SJCRH30 (cell line): ENCODE results near the gene SYVN1. TPM values are rescaled to one million over a fixed set of nuclear protein-coding genes. Genes with fewer than 3 reads are reported as not detected.
"Not testable (repeated sequence)": the region's sequence is repeated elsewhere in the genome, so short reads cannot be mapped to it uniquely, and the experiment has no call there.

Experiments used
- DNase-seq, 2 experiments: peaks; one replicate each; pipeline ENCODE4 v3.0.0-alpha.2; 2015 to 2020
- H3K27ac ChIP-seq: fragments of 250-450 bp; sonication (Bioruptor Pico); 2 replicates; pipeline ENCODE4 v1.5.1; 2020; ENCODE audit warnings: mild to moderate bottlenecking, moderate library complexity
- H3K27me3 ChIP-seq: fragments of 250-450 bp; sonication (Bioruptor Pico); 2 replicates; pipeline ENCODE4 v1.5.1; 2020; ENCODE audit warnings: mild to moderate bottlenecking, moderate library complexity
- H3K36me3 ChIP-seq: fragments of 250-450 bp; sonication (Bioruptor Pico); 2 replicates; pipeline ENCODE4 v1.5.1; 2020; ENCODE audit warnings: mild to moderate bottlenecking, moderate library complexity
- H3K4me1 ChIP-seq: fragments of 250-450 bp; sonication (Bioruptor Pico); 2 replicates; pipeline ENCODE4 v1.5.1; 2020; ENCODE audit warnings: mild to moderate bottlenecking, moderate library complexity
- H3K4me3 ChIP-seq: fragments of 250-450 bp; sonication (Bioruptor Pico); 2 replicates; pipeline ENCODE4 v1.5.1; 2020; ENCODE audit warnings: mild to moderate bottlenecking, moderate library complexity
- H3K9me3 ChIP-seq: fragments of 250-450 bp; sonication (Bioruptor Pico); replicated peaks from 2 replicates; pipeline ENCODE4 v1.5.1; 2020; ENCODE audit warnings: mild to moderate bottlenecking, moderate library complexity
- total RNA-seq: library from RNA; depleted of rRNA; stranded (reverse); fragments of >200 nt; shearing (Covaris generic); gene quantifications from 2 replicates; pipeline ENCODE4 v1.2.3, GENCODE V29; 2014; rRNA removed

Gene SYVN1
- 7.8 and 8.4 TPM in 2 replicates for total RNA-seq

DNA sequence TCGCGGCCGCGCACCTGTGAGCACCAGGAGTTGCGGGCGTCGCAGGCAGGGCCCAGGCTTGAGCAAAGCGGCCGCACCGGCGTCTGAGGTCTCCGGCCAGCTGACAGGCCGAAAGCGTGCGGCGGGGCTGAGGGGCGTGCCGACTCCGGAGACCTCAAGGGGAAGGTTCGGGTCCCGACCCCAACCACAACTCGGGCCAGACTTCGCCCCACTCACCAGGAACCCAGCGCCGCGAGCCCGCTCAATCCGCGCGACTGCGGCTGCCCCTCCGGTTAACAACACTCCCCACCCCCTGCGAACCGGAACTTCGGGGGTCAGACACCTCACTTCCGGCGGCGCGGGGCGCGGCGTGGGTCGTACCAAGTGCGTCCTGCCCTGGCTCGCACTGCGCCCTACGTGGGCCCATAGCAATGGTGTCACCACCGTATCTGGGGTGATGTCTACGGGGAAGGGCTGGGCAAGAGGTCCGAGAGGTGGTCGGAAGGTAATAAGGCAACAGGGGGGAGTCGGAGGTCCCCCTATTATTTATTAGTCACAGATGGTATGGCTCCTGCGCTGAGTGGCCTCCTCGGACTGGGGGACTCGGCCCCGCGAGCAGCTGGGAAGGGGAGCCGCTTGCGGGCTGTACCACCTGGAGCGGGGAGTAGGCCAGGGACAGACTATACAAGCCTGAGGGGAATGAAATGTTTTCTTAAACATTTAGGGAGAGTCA is at the start of gene SYVN1:
Gene SYVN1 (minus strand): TSS at position 280 of the 712 bp plus-strand sequence. CDS start 918 bp downstream, outside the sequence.
- H3K27me3 ChIP-seq: no peaks in the 10 kb centered on the region
- H3K36me3 ChIP-seq: peaks cover 2% of the 10 kb centered on the region
- peak within 1 kb of the TSS; percentile 82 for H3K4me3 ChIP-seq
- H3K4me1 ChIP-seq: peaks cover 6% of the 10 kb centered on the region; the same call in 1 of the 2 replicates
- no peaks in the 10 kb centered on the region for H3K9me3 ChIP-seq
- peak; percentile 87 to 88 for DNase-seq
- peak within 1 kb of the TSS; percentile 99 for H3K27ac ChIP-seq

DNA sequence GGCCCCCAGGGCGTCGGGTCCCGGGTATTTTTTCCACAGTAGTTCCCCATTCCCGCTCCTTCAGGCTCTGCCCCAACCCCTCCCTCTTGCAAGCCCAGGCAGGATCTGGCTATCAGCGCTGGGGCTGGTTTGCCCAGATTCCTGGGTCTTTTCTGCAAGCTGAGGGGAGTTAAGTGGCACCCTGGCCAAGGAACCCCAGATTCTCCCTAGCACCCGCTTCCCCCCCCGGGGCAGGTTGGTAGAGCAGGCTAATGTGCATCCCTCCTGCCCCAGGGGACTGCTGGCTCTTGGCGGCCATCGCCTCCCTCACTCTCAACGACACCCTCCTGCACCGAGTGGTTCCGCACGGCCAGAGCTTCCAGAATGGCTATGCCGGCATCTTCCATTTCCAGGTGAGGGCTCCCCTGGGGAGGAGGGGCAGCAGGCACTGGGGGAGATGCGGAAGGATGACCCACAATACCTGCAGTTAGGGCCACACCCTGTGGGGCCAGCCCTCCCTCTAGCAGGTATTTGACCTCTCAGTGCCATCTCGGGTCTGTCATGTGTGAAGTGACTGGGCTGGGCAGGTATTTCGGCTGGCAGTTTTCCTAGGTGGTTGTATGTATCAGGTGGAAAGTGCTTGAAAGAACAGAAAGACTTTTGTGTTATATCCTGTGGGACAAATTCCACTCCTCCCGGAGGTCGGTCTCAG is 49.0 kb upstream of the SYVN1 start:
- H3K9me3 ChIP-seq: no peaks in the 10 kb centered on the region
- no peak for DNase-seq
- no peaks in the 10 kb centered on the region for H3K36me3 ChIP-seq
- H3K27me3 ChIP-seq: no peaks in the 10 kb centered on the region
- H3K27ac ChIP-seq: no peak overlapping the region
- H3K4me3 ChIP-seq: no peak overlapping the region
- no peaks in the 10 kb centered on the region for H3K4me1 ChIP-seq

DNA sequence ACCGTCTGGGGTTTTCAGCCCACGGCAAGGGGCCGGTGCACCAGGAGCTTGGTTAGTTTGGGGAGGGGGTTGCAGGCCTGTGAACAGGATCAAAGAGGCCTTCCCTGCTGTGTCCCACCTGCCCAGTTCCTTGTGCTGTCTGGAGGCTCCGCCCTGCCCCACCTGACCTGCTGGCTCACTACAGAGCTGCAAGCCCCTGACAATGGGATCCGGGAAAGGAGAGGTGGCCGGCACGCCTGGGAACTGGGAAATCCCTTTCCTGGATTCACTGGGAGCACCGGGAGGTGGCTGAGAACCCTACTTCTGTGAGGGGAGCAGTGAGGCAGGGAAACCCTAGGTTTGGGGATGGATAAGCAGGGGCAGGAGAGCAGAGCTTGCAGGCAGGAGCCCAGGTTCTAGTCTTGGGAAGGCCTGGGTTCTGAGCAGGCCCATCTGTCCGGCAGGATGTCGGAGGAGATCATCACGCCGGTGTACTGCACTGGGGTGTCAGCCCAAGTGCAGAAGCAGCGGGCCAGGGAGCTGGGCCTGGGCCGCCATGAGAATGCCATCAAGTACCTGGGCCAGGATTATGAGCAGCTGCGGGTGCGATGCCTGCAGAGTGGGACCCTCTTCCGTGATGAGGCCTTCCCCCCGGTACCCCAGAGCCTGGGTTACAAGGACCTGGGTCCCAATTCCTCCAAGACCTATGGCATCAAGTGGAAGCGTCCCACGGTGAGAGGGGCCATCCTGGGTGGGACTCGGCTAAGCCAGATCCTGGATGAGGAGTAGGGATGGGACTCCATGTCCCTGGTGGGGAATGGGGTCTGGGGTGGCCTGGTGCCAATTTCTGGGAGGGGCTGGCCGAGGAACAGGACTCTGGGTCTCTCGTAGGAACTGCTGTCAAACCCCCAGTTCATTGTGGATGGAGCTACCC is 48.2 kb upstream of the SYVN1 start:
- peak overlapping the region; percentile 85 for H3K4me3 ChIP-seq

DNA sequence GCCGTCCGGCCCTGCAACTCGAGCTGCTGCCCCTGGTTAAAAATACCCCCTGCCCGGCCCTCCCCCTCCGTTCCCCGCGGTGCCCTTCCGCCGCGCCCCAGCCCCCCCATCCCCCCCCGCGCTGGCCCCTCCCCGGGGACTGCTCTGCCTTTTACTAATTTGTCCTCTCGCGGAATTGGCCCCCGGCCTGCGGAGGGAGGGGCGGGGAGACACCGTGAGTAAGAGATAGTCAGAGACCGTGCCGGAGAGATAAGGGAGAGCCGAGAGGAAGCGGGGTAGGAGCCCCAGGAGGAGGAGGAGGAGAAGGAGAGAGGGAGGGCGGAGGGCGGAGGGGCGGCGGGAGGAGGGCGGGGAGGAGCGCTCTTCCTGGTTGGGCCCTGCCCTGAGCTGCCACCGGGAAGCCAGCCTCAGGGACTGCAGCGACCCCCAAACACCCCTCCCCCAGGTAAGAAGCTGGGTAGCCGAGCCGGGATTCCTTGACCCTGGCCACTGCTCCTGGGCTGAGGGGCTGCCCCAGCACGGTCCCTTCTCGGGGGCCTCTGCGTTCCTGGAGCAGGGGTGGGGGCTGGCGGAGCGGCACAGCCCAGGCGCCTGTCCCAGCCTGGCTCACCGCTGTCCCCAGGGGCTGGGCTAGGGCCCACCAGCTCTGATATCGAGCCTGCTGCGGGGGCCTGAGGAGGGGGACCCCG is 47.4 kb upstream of the SYVN1 start, which contains the start of gene CAPN1:
Gene CAPN1 (plus strand): TSS at position 360 of the 689 bp plus-strand sequence. CDS start 774 bp downstream, outside the sequence.
- H3K27ac ChIP-seq: peak within 1 kb of the TSS; percentile 51
- H3K36me3 ChIP-seq: no peaks in the 10 kb centered on the region
- peak within 1 kb of the TSS; percentile 85 for H3K4me3 ChIP-seq
- no peaks in the 10 kb centered on the region for H3K4me1 ChIP-seq
- no peaks in the 10 kb centered on the region for H3K9me3 ChIP-seq
- no peaks in the 10 kb centered on the region for H3K27me3 ChIP-seq
- peak; percentile 77 to 83 for DNase-seq

More for the DNA sequence above, 48.2 kb upstream of the SYVN1 start:
- no peaks in the 10 kb centered on the region for H3K27me3 ChIP-seq
- H3K27ac ChIP-seq: peak overlapping the region; percentile 51
- no peaks in the 10 kb centered on the region for H3K9me3 ChIP-seq
- H3K4me1 ChIP-seq: no peaks in the 10 kb centered on the region
- DNase-seq: no peak
- no peaks in the 10 kb centered on the region for H3K36me3 ChIP-seq

DNA sequence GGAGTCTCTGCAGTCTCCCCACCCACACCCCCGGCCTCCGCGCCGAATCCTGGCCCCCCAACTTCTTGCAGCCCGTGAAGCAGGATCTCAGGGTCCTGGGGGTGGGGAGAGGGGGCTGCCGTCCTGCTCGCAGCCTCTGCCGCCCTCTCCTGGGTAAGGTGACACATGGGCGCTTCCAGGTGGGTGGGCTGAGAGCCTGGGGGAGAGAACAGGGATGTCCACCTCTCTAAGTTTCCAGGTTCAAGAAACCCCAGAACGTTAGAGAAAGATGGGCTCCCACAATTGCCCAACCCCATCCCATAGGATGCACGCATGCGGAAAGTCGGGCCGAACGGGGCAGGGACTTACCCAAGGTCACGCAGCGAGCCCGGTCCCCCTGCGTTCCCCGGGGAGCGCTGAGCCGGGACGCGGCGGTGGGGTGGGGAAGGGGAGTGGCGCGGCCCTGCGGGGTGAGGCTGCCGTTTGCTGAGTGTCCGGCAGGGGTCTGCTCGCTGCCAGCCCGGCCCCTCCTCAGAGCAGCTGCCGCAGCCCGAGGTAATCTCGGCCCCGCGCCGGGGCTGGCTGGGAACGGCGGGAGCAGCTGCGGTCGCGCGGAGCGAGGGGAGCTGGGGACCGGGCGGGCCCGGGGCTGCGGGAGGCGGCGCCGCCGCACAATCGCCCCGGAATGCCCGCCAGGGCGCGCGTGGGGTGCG is 46.7 kb upstream of the SYVN1 start:
- peak; percentile 81 to 86 for DNase-seq
- H3K27ac ChIP-seq: peak overlapping the region; percentile 25; the same call in 1 of the 2 replicates
- peak overlapping the region; percentile 85 for H3K4me3 ChIP-seq
- no peaks in the 10 kb centered on the region for H3K27me3 ChIP-seq
- no peaks in the 10 kb centered on the region for H3K36me3 ChIP-seq
- H3K9me3 ChIP-seq: no peaks in the 10 kb centered on the region
- H3K4me1 ChIP-seq: no peaks in the 10 kb centered on the region

DNA sequence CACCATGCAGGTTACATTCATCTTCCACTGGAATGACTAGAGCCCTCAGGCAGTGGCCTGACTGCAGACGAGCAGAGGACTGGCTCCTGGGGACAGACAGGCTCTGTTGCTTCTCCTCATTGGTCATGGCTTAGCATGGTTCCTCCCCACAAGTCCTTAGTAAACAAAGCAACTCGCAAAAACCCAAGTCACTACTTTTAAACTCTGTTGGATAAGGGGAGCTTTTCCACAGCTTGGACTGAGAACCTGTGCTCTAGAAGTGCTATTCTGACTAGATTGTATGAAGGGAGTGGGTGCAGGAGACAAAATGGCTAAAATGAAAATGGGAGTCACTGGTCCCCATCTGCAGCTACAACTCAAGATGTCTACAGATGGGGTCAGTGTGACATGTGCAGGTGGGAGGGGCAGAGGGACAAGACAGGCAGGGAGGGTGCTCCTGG is 40.3 kb upstream of the SYVN1 start:
- not testable (repeated sequence) for H3K4me1 ChIP-seq

DNA sequence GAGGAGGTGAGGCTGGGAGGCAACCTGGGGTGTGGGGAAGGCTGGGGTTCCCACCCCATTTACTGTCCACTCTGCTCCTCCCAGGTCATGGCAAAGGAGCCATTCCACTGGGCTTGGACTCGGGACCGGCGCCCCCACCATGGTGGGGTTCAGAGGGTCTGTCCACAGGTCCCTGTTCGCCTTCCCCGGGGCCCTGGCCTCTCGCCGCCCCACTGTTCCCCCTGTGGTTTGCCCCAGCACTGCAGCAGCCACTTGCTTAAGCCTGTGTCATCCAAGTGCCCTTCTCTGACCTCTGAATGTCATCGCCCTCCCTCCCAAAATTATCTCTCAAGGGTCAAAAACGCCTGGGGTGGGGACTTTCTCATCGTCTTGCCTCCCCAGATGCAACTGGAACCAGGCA is 38.3 kb upstream of the SYVN1 start:
- Histone ChIP-seq H3K36me3 (no peaks in the 10 kb centered on the region), H3K27me3 (no peaks in the 10 kb centered on the region), H3K4me3 (no peak overlapping the region), H3K4me1 (peaks cover 16% of the 10 kb centered on the region), H3K27ac (no peak overlapping the region), H3K9me3 (no peaks in the 10 kb centered on the region)
- DNase-seq: no peak

More for the DNA sequence above, 40.3 kb upstream of the SYVN1 start:
- not testable (repeated sequence) for H3K4me3 ChIP-seq, H3K9me3 ChIP-seq, H3K27me3 ChIP-seq, H3K27ac ChIP-seq, H3K36me3 ChIP-seq
- DNase-seq: peak; percentile 46 to 49

DNA sequence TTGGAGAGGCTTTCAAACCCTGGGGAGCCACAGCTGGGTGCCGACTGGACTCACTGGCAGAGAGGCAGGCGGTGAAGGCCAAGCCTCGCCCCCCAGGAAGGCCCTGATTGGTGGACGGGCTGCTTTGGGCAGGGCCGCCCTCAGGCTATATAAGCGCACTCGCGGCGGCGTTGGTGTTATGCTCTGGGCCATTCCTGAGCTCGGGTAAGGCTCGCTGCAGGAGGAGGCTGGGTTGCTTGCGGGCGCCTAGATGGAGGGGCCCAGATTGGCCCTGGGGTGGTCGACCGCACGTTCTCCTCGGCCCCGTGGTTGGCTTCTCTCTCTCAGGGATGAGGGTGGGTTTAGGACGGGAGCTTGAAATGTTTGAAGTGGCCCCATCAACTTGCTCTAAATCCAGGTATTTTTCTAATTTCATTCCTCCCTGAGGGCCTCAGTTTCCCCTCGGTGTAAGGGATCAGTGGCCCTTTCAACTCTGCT is 35.8 kb upstream of the SYVN1 start, which contains the start of gene SPDYC:
Gene SPDYC (plus strand): TSS at position 176 of the 477 bp plus-strand sequence. CDS start 1,125 bp downstream, outside the sequence.
- Histone ChIP-seq H3K9me3 (no peaks in the 10 kb centered on the region), H3K4me1 (peaks cover 20% of the 10 kb centered on the region), H3K36me3 (no peaks in the 10 kb centered on the region), H3K27me3 (no peaks in the 10 kb centered on the region), H3K4me3 (no peak within 1 kb of the TSS), H3K27ac (peak within 1 kb of the TSS; percentile 69)
- DNase-seq: peak; percentile 27 to 42

DNA sequence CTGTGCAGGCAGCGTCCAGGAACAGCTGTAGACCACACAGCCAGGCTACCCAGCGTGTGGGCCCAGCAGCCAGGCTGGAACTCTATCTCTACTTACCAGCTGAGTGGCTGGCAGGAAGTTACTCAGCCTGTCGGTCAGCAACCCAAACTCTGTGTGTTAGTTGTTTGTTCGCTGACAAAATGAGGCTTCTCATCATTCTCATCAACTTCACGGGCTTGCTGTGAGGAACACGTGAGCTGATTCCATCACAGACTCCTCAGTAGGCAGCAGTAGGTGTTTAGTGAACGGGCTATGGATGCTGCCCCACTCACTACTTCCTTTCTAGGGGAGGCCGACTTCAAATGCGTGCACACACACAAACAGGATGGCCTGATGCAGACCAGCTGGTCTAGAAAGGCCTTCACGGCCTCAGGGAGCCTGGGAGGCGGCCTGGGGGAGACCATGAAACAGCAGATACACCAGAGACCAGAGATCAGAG is 34.9 kb upstream of the SYVN1 start:
- DNase-seq: peak; percentile 64 to 72
- peaks cover 20% of the 10 kb centered on the region for H3K4me1 ChIP-seq
- H3K4me3 ChIP-seq: no peak overlapping the region
- no peaks in the 10 kb centered on the region for H3K9me3 ChIP-seq
- no peaks in the 10 kb centered on the region for H3K27me3 ChIP-seq
- peak overlapping the region; percentile 69 for H3K27ac ChIP-seq
- no peaks in the 10 kb centered on the region for H3K36me3 ChIP-seq

DNA sequence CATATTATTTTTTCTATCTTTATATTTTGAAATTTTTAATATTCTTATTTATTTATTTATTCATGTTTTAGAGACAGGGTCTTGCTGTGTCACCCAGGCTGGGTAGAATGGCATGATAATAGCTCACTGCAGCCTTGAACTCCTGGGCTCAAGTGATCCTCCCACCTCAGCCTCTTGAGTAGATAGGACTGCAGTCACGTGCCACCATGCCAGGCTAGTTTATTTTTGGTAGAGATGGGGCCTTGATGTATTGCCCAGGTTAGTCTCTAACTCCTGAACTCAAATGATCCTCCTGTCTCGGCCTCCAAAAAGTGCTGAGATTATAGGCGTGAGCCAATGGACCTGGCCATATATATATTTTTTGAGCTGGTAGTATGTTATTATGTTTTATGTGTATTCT is 33.3 kb upstream of the SYVN1 start:
- DNase-seq: no peak
- H3K4me1 ChIP-seq: peaks cover 20% of the 10 kb centered on the region
- H3K36me3 ChIP-seq: no peaks in the 10 kb centered on the region
- no peak overlapping the region for H3K4me3 ChIP-seq
- no peak overlapping the region for H3K27ac ChIP-seq
- no peaks in the 10 kb centered on the region for H3K27me3 ChIP-seq
- no peaks in the 10 kb centered on the region for H3K9me3 ChIP-seq

DNA sequence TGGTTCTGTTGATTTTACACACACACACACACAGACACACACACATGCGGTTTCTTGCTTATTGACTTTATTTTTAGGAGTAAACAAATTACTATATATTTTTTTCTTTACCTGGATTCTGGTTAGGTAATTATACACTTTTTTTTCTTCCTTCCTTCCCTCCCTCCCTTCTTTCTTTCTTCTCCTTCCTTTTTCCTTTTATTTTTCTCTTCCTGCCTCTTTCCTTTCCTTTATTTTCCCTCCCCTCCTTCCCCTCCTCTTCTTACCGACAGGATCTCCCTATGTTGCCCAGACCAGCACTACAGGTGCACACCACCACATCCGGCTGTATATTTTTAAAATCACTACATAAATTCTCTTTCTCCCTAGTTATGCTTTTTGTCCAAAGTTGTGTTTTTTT is 32.6 kb upstream of the SYVN1 start:
- H3K9me3 ChIP-seq: no peaks in the 10 kb centered on the region
- DNase-seq: no peak
- no peak overlapping the region for H3K27ac ChIP-seq
- H3K4me3 ChIP-seq: no peak overlapping the region
- no peaks in the 10 kb centered on the region for H3K36me3 ChIP-seq
- H3K27me3 ChIP-seq: no peaks in the 10 kb centered on the region
- H3K4me1 ChIP-seq: peaks cover 20% of the 10 kb centered on the region

DNA sequence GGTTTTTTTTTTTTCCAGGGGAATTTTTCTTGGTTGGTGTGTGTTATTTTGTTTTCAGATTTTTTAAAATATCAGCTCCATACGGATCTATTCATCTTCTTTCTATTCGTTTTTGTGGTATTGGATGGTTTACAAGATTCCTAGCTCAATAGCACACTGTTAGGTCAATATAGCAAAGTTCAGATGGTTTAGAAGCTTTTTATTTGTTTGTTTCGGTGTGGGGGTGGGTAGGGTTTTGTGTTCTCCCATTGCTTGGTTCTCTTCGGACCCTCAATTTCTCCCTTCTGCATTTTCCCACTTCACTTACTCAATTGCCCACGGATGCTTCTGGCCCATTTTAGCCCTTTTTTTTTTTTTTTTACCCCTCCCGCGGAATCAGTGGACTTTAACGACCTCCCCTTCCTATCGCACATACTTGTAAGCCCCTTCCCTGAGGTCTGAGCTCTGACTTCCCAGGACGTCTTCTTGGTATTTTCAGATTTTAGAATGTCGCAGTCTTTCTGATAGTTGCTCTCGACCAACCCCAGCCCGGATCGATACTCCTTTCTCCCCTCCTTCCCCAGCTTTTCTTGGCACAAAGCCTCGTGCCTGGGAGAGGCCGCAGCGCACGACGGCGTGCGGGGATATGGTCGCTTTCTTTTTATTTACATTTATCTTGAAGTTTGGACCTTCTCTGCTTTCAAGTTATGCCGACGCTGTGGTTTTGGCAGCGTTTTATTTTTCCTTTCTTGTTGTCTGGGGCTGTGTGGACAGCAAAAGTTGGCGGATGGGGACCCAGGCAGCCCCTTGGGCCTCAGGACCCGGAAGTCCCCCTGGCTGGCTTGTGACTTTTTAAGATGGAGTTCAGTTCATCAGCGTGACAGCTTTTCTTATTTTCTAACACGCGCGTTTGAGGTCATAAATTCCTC is 31.3 kb upstream of the SYVN1 start:
- DNase-seq: peak in 1 of 2 experiments; percentile 39
- H3K4me1 ChIP-seq: peaks cover 20% of the 10 kb centered on the region
- no peaks in the 10 kb centered on the region for H3K36me3 ChIP-seq
- no peaks in the 10 kb centered on the region for H3K9me3 ChIP-seq
- peak overlapping the region; percentile 47 for H3K4me3 ChIP-seq
- no peaks in the 10 kb centered on the region for H3K27me3 ChIP-seq
- no peak overlapping the region for H3K27ac ChIP-seq
